ENCODE data around the gene C4orf46. TPM values are rescaled to one million over a fixed set of nuclear protein-coding genes. Genes with fewer than 3 reads are reported as not detected.

Gene C4orf46
- total RNA-seq, 2 experiments from 2014 or later, result 15.5 to 18.1 TPM

DNA sequence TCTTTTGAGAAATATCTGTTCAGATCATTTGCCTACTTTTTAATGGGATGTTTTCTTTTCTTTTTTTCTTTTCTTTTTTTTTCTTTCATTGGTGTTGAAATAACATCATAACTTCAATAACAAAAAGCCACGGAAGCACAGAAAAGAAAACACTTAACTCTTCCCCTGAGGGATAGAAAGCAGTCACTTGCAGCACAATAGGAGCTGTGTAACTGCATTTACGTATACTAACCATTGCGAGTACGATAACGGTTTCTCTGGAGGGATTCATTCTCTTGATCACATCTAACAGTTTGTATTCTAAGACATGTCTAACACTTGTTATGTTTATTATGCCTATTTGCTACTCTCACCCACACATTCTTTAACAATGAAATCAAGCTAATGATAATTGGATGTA, 27.3 kb downstream of the C4orf46 start:
- DNase-seq, result no peak
- H3K36me3 Mint-ChIP-seq (ENCODE audit: low read depth), result no peaks in the 10 kb centered on the region
- H3K27ac Mint-ChIP-seq, result no peak overlapping the region
- ChIA-PET POLR2A (no interaction called here), CTCF (no interaction called here)
- peaks cover 16% of the 10 kb centered on the region for H3K27me3 Mint-ChIP-seq
- H3K4me3 Mint-ChIP-seq, result no peak overlapping the region
- no peaks in the 10 kb centered on the region for H3K4me1 Mint-ChIP-seq
- no peaks in the 10 kb centered on the region for H3K9me3 Mint-ChIP-seq

DNA sequence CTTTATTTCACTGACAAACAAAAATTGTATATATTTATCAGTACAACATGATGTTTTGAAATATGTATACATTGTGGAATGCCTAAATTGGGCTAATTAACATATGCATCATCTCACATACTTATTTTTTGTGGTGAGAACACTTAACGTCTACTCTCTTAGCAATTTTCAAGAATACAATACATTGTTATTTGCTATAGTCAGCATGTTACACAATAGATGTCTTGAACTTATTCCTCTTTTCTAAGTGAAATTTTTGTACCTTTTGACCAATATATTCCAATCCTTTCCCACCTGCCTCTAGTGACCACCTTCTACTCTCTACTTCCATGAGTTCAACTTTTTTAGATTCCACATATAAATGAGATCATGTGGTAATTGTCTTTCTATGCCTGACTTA, 35.1 kb downstream of the C4orf46 start:
- no peaks in the 10 kb centered on the region for H3K9me3 Mint-ChIP-seq
- peaks cover 24% of the 10 kb centered on the region for H3K27me3 Mint-ChIP-seq
- no peak for DNase-seq
- no peak overlapping the region for H3K27ac Mint-ChIP-seq
- no peaks in the 10 kb centered on the region for H3K36me3 Mint-ChIP-seq (ENCODE audit: low read depth)
- CTCF ChIA-PET, result no interaction called here
- POLR2A ChIA-PET, result no interaction called here
- H3K4me1 Mint-ChIP-seq, result no peaks in the 10 kb centered on the region
- H3K4me3 Mint-ChIP-seq, result no peak overlapping the region

DNA sequence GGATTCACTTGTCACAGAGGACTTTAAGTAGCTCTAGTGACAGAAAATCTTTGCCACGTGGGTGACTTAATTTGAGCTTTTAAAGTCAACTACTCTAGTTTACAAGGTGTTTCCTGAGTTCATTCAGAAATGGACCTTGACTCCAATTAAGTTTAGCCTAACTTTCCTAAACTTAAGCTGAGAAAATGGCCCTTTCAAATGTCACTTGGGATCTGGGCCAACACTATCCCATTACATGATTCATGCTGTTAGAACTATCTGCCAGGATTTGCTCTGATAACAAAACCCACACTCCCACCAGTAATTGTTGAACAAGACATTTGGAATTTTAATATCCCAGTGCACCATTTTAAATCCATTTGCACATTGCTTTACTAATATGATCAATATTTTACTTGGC, 40.8 kb downstream of the C4orf46 start:
- Mint-ChIP-seq H3K4me3 (no peak overlapping the region), H3K9me3 (no peaks in the 10 kb centered on the region), H3K36me3 (ENCODE audit: low read depth) (no peaks in the 10 kb centered on the region), H3K4me1 (no peaks in the 10 kb centered on the region), H3K27me3 (peaks cover 16% of the 10 kb centered on the region), H3K27ac (no peak overlapping the region)
- POLR2A ChIA-PET, result no interaction called here
- no peak for DNase-seq
- CTCF ChIA-PET, result no interaction called here

DNA sequence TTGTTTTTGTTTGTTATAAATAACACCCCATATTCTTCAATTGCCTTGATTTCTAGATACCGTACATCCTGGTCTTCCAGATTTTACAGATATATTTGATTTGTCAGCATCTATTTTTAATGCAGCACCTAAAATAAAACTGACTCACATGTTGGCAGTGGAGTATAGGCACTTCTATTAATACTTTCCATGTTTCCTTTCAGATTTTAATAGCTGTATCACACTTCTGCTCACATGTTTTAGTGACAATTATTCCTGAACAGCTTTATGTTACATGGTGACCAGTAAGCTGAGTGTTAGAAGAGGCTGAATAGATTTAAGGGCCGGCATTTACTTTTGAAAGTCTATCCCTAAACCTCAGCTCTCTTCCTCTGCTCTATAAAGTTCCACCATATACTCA, 46.1 kb downstream of the C4orf46 start:
- POLR2A ChIA-PET, result no interaction called here
- no peaks in the 10 kb centered on the region for H3K4me1 Mint-ChIP-seq
- H3K27ac Mint-ChIP-seq, result no peak overlapping the region
- CTCF ChIA-PET, result interaction anchor here (0.6 kb wide), 2 partner anchors 407 to 710 kb away, joined by 4 read pairs; no protein-coding TSS in a partner anchor
- H3K4me3 Mint-ChIP-seq, result no peak overlapping the region
- H3K36me3 Mint-ChIP-seq (ENCODE audit: low read depth), result no peaks in the 10 kb centered on the region
- no peak for DNase-seq
- peaks cover 17% of the 10 kb centered on the region for H3K27me3 Mint-ChIP-seq
- no peaks in the 10 kb centered on the region for H3K9me3 Mint-ChIP-seq

DNA sequence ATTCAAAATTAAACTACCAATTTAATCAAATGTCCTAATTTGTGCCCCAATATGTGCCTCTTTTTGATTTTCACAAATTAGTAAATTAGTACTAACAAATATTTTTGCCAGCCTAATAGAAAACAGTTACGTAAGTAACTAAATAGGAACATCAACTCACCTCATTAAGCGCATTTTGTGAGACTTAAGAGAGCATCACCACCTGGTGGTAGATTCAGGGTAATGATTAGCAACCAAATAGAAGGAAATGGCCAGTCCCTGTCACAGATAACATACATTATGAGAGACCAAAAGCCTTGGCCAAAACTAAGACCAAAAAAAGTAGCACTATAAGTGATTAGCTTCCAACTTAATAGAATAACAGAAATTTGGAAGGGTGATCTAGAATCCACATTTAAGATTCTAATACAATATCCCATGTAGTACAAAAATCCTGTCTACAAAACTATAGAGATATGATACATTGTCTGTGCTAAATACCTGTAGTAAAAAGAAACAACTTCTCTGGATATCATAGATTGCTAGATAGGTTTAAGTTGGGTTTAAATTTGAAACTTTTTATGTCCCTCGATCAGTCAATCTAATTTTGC, 46.7 kb downstream of the C4orf46 start:
- H3K4me3 Mint-ChIP-seq, result no peak overlapping the region
- no peaks in the 10 kb centered on the region for H3K4me1 Mint-ChIP-seq
- no peak overlapping the region for H3K27ac Mint-ChIP-seq
- H3K36me3 Mint-ChIP-seq (ENCODE audit: low read depth), result no peaks in the 10 kb centered on the region
- CTCF ChIA-PET, result interaction anchor here (0.6 kb wide), 1 partner anchor 408 kb away, joined by 4 read pairs; no protein-coding TSS in a partner anchor
- POLR2A ChIA-PET, result no interaction called here
- H3K27me3 Mint-ChIP-seq, result peaks cover 17% of the 10 kb centered on the region
- DNase-seq, result peak; percentile 8
- no peaks in the 10 kb centered on the region for H3K9me3 Mint-ChIP-seq

DNA sequence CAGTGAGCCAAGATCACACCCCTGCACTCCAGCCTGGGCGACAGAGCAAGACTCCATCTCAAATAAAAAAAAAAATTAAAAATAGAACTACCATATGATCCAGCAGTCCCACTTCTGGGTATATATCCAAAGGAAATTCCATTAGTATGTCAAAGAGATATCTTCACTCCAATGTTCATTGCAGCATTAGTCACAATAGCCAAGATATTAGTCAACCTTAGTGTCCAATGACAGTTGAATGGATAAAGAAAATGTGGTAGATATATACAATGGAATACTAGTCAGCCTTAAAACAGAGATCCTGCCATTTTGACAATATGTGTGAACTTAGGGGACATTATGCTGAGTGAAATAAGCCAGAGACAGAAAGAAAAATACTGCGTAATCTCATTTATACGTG, 49.4 kb downstream of the C4orf46 start:
- DNase-seq, result no peak
- H3K4me3 Mint-ChIP-seq, result no peak overlapping the region
- H3K4me1 Mint-ChIP-seq, result no peaks in the 10 kb centered on the region
- POLR2A ChIA-PET, result no interaction called here
- no peaks in the 10 kb centered on the region for H3K9me3 Mint-ChIP-seq
- CTCF ChIA-PET, result no interaction called here
- no peaks in the 10 kb centered on the region for H3K36me3 Mint-ChIP-seq (ENCODE audit: low read depth)
- no peak overlapping the region for H3K27ac Mint-ChIP-seq
- peaks cover 14% of the 10 kb centered on the region for H3K27me3 Mint-ChIP-seq

DNA sequence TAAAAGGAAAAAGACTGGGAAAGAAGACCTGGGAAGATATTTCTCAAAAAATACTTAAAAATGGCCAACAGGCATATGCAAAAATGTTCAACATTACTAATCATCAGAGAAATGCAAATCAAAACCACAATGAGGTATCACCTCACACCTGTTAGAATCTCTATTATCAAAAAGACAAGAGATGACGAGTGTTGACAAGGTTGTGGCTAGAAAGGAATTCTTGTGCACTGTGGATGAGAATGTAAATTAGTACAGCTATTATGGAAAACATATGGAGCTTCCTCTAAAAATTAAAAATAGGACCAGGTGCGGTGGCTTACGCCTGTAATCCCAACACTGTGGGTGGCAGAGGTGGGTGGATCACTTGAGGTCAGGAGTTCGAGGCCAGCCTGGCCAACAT, 50.0 kb downstream of the C4orf46 start:
- ChIA-PET POLR2A (no interaction called here), CTCF (no interaction called here)
- Mint-ChIP-seq H3K4me1 (no peaks in the 10 kb centered on the region), H3K9me3 (no peaks in the 10 kb centered on the region), H3K27ac (no peak overlapping the region), H3K4me3 (no peak overlapping the region), H3K27me3 (peaks cover 14% of the 10 kb centered on the region), H3K36me3 (ENCODE audit: low read depth) (no peaks in the 10 kb centered on the region)
- DNase-seq, result no peak

DNA sequence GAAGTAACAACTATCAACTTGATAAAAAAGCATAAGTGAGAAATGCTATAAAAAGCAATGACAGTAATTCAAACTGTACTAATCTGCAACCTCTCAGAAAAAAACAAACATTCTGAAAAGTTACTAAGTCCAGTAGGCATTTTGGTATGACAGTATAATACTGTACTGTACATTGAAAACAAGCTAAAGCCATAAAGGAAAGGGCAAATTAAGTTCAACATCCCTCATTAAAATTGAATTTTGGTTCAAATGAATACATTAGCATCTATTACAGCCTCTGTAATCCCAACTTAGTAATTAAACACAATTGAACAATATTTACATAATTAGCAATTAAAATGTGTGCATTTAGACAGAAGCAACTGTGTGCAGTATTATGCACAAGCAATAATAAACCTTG, 53.7 kb downstream of the C4orf46 start:
- Mint-ChIP-seq H3K4me3 (no peak overlapping the region), H3K9me3 (no peaks in the 10 kb centered on the region), H3K27me3 (peaks cover 9% of the 10 kb centered on the region), H3K4me1 (no peaks in the 10 kb centered on the region), H3K27ac (no peak overlapping the region), H3K36me3 (ENCODE audit: low read depth) (no peaks in the 10 kb centered on the region)
- ChIA-PET CTCF (interaction anchor here (0.6 kb wide), 1 partner anchor 9 kb away, joined by 4 read pairs; no protein-coding TSS in a partner anchor), POLR2A (no interaction called here)
- DNase-seq, result no peak

Other genes starting within 250 kb of the C4orf46 start
- gene RXFP1, start 150.0 kb downstream of the C4orf46 start, total RNA-seq, result not detected
- 10 to 100 TPM; 18.9 to 27.1 TPM for gene ETFDH, start 409 bp upstream of the C4orf46 start, total RNA-seq
- 10 to 100 TPM; 35.5 to 41.3 TPM for gene PPID, start 51.5 kb upstream of the C4orf46 start, total RNA-seq
- 10 to 100 TPM; 16.0 to 16.4 TPM for gene FNIP2, start 97.1 kb upstream of the C4orf46 start, total RNA-seq